GM19328 (cell line): Measurements from ENCODE around the gene TRDN.

ENCODE experiments used
- ATAC-seq: cut with Tn5 transposase; IDR thresholded peaks from one replicate; pipeline ENCODE4 v1.9.1; 2021; ENCODE audit warnings: mild to moderate bottlenecking, moderate library complexity; ENCODE audit not compliant: unreplicated experiment

Gene TRDN

GRCh38 chr6:123201869-123202372 lies 434.8 kb downstream of the TRDN start:
- ATAC-seq = no peak

- ATAC-seq = no peak
These were observed 443.5 kb downstream of the TRDN start for GRCh38 chr6:123193298-123193697.

- ATAC-seq = no peak
These were observed 446.9 kb downstream of the TRDN start for GRCh38 chr6:123189816-123190215.

GRCh38 chr6:123182998-123183397 lies 453.8 kb downstream of the TRDN start:
- ATAC-seq = no peak

- no peak for ATAC-seq
These were observed 460.0 kb downstream of the TRDN start for GRCh38 chr6:123176706-123177105.

GRCh38 chr6:123171341-123172115 lies 465.2 kb downstream of the TRDN start:
- no peak for ATAC-seq

GRCh38 chr6:123169774-123170095 lies 467.0 kb downstream of the TRDN start:
- ATAC-seq = no peak

- ATAC-seq = no peak
These were observed 467.6 kb downstream of the TRDN start for GRCh38 chr6:123168892-123169773.

- no peak for ATAC-seq
These were observed 468.3 kb downstream of the TRDN start for GRCh38 chr6:123168466-123168865.
